ENCODE data around the gene SERPINB5.

Gene SERPINB5

DNA sequence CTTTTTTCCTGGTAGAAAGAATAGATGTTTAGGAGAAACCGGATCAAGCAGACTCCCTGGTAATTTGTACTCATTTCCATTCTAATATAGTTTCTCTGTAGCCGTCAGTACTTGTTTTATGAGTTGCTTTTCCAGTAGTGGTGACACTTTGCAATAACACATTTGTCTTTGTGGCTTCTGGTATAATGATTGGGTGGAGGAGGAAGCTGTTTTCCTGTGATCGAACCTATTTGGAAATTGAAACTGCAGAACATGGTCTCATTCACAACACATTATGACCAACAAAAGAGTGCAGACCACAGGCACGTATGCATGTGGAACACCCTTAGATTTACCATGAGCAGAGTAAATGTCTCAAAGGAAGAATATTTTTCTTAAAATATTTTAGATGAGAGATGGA lies 57.9 kb downstream of the SERPINB5 start:
- DNase-seq: no peak

DNA sequence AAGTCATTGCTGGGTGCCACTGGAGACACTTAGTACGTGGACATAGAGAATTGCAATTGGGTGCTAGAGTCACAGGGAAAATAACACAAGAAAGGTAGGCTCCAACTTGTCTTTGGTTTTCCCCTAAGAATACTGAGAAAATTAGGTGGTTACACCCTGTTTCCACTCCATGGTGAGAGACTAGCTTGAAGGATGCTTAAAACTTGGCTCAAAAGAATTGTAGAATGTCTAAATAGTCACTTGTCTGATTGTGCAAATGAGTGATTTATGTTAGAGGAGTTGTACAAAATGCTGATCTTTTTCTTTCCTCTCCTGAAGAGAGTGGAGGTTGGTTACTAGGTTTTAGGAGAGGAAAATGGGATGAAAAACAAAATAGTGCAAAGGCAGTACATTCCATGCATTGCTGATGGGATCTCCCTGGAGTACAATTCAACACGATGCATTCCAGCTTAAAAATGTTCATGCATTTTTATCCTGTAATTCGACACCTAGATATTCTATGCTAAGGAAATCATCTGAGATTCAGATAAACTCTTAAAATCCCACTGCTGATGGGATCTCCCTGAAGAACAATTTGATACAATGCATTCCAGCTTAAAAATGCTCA lies 63.2 kb downstream of the SERPINB5 start:
- DNase-seq: no peak

DNA sequence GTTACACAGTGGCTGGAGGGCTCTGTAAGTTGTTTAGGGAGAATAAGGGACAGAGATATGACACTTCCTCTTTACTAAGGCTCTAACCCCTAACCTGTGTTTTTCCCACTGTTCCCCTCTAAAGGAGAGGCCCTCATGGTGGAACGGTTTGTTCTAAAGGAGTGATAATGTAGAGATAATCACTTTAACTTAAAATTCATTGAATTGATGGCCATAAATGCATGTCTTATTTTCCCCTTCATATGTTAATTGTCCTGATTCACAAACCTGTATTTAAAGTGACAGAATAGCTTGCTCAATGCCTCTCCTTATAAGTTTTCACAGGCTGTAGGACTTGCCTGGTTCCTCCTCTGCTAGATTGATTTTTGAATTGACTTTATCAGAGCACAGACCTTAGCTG lies 65.3 kb downstream of the SERPINB5 start, which contains the start of gene SERPINB12:
Gene SERPINB12 (plus strand): TSS at position 301 of the 400 bp plus-strand sequence. CDS start 13,791 bp downstream, outside the sequence.
- DNase-seq: no peak

DNA sequence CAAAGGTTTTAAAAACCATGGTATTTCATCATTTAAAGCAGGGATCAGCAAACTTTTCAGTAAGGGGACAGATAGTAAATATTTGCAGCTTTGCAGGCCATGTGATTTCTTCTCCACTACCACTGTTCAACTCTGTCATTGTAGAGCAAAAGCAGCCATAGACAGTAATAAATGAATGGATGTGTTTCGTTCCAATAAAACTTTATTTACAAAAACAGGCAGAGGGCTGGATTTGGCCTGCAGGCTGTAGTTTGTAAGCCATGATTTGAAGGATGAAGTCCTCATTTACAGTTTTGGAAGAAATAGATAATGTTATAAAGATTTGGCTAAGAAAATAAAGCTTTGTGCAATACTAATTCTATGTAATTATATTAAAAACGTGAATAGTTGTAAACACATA lies 67.3 kb downstream of the SERPINB5 start:
- DNase-seq: no peak

DNA sequence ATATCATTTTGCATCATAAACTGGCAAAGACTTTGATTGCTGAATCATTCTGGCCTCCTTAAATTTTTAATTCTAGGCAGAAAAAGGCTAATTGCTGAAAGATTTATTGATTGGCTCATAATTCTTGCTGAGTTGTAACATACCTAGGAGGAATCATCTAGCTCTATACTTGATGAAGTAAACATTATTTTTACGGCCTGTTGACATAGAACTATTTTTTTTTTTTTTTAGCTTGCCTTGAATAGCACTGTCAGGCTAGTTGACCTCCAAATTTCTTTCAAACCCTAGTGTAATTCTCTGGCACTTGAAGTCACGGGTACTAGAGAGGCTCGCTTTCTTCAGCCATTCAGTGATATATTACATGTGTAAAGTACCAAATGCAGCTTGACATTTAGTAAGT lies 68.2 kb downstream of the SERPINB5 start:
- no peak for DNase-seq

DNA sequence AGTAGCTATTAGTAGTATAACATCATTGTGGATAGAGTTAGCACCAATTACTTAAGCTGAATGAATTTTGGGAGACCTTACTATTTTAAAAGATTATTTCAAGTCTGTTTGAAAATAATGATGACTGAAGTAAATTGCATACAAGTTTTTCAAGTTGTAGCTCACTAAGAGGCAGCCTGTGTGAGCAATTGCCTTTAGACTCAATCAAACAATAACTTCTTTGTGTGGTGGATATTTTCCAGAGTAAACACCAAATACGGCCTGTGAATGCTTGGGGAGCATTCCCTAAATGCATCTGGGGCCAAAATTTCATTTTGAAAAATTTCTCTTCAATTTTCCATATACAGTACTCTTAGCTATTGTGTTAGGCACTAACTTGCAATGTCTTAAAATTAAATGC lies 73.3 kb downstream of the SERPINB5 start:
- DNase-seq: no peak

DNA sequence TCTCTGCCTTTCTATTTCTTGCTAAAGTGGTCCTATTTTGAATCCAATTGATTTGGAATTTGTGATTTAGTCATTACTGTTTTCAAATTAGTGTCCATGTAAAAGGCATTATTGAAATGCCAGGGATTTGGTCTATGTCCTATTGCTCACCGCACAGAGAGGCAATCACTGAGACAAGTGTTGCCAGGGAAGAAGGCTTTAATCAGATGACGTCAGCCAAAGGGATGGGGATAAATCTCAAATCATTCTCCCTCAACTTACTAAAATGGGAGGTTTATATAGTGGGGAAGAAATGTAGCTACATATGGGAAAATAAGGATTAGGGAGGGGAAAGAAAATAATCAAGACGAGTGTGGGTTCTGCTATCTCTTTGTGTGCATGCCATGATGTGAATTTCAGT lies 75.0 kb downstream of the SERPINB5 start:
- no peak for DNase-seq

DNA sequence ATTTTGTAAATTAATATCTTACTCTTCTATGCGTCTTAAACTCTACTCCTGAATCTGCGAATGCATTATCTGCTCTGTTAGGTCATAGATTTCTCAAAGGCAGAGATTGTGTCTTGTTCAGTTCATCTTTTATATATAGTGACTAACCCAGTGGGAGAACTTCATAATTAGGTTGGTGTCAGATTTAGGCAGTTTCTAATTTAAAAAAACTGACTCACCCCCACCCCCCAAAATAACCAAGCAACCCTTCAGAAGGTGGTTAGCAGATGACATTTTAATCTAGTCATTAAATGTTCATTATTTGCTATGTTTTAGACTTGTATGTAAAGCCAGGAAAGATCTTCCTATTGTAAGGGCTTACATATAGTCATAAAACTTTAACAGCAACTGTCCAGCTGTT lies 75.8 kb downstream of the SERPINB5 start:
- DNase-seq: no peak

DNA sequence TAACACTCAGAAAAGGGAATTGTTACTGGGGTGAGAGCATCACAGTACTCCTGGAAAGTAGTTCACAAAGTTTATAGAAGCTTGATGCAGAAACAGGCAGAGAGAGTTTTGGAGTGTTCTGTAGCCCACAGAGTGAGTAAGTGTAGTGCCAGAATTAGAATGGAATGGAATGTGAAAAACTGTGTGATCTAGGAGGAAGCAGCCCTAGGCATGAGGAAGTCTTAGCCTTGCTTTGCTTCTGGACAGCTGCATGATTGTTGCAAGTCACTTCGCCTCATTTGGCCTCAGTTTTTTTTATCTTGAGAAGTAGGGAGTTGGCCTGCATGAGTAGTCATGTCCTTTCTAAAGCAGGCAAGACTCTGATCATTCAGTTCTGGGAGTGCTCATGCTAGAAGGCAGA lies 76.3 kb downstream of the SERPINB5 start:
- DNase-seq: peak; percentile 75

Measured in islet precursor cell (in vitro differentiated cells).